HCT116 (cell line): Measurements from ENCODE around the gene CCNYL1. TPM values are rescaled to one million over a fixed set of nuclear protein-coding genes. Genes with fewer than 3 reads are reported as not detected.

Experiments used
- ATAC-seq: fragments of 200-7000 bp; cut with Tn5 transposase; 2 replicates; pipeline ENCODE4 v1.9.1; 2020; ENCODE audit warnings: mild to moderate bottlenecking, moderate library complexity
- BruUV-seq: library from RNA; stranded (reverse); fragments of 400-500 nt; replicated peaks from 2 replicates; lab custom pipeline; 2021; lab: Mats Ljungman, UMichigan
- CTCF ChIA-PET: fragments of 300-600 bp; sonication (Branson Sonifier 250); formaldehyde crosslinking; loops from one replicate; lab custom pipeline; 2021; ENCODE audit warnings: antibody characterized with exemption; lab: Charles Lee
- POLR2A ChIA-PET: fragments of 300-600, 350-600 bp; sonication (Branson Sonifier 250); formaldehyde crosslinking; loops from one replicate; lab custom pipeline; 2021; ENCODE audit warnings: antibody characterized with exemption; lab: Charles Lee
- RAD21 ChIA-PET, 2 experiments: fragments of 300-600 bp; sonication (Branson Sonifier 250); formaldehyde crosslinking; loops; one replicate each; lab custom pipeline; 2023; ENCODE audit warnings: low total read pairs in 2 of 2; ENCODE audit not compliant: uncharacterized antibody in 2 of 2, unreplicated experiment in 2 of 2, low non-redundant PET in 1 of 2; lab: Charles Lee
- DNase-seq: peaks from one replicate; pipeline ENCODE4 v3.0.0-alpha.2; 2010; ENCODE audit warnings: low read depth, low spot score
- H2AFZ ChIP-seq: fragments of 200-600 bp; shearing (Covaris generic), sonication (generic); 2 replicates; pipeline ENCODE4 v1.6.1; 2017; ENCODE audit warnings: low read depth, mixed run types, mixed read lengths, antibody characterized with exemption, low read length; ENCODE audit not compliant: poor library complexity, severe bottlenecking
- H3K27ac ChIP-seq: 2 replicates; pipeline ENCODE4 v1.5.1; 2012; ENCODE audit warnings: low read depth, low read length
- H3K27me3 ChIP-seq: fragments of 200-600 bp; sonication (generic); 2 replicates; pipeline ENCODE4 v1.6.1; 2016; ENCODE audit warnings: mixed run types, low read length, mixed read lengths; ENCODE audit not compliant: insufficient read depth
- H3K36me3 ChIP-seq, 2 experiments: fragments of 200-500 bp in 1 of 2; fragments of 200-600 bp in 1 of 2; sonication (Bioruptor generic) in 1 of 2; sonication (generic) in 1 of 2; 2 replicates each; pipeline versions ENCODE4 v1.5.1 to v1.6.1; 2014 to 2016; ENCODE audit warnings: low read length in 2 of 2, inconsistent platforms in 1 of 2, mixed read lengths in 1 of 2, mixed run types in 1 of 2; ENCODE audit not compliant: insufficient read depth in 2 of 2, control insufficient read depth in 1 of 2
- H3K4me1 ChIP-seq, 2 experiments: fragments of 200-600 bp in 1 of 2; sonication (generic) in 1 of 2; 2 replicates each; pipeline versions ENCODE4 v1.5.1 to v1.6.1; 2012 to 2017; ENCODE audit warnings: low read length in 2 of 2, inconsistent platforms in 1 of 2, mild to moderate bottlenecking in 1 of 2, mixed read lengths in 1 of 2, mixed run types in 1 of 2, moderate library complexity in 1 of 2; ENCODE audit not compliant: insufficient read depth in 2 of 2, control insufficient read depth in 1 of 2
- H3K4me2 ChIP-seq: fragments of 200-600 bp; sonication (generic); 2 replicates; pipeline ENCODE4 v1.6.1; 2017; ENCODE audit warnings: mixed run types, low read length, mixed read lengths
- H3K4me3 ChIP-seq, 2 experiments: fragments of 200-600 bp in 1 of 2; sonication (generic) in 1 of 2; replicated peaks in 1 of 2; 2 replicates each; pipeline ENCODE4 v1.5.1; 2011 to 2016; ENCODE audit warnings: low read length in 2 of 2, control low read depth in 1 of 2, low read depth in 1 of 2, mild to moderate bottlenecking in 1 of 2, mixed read lengths in 1 of 2, mixed run types in 1 of 2
- H3K79me2 ChIP-seq: fragments of 200-600 bp; sonication (generic); 2 replicates; pipeline ENCODE4 v1.6.1; 2017; ENCODE audit warnings: mild to moderate bottlenecking, mixed run types, low read length, moderate library complexity, mixed read lengths; ENCODE audit not compliant: insufficient read depth
- H3K9ac ChIP-seq: fragments of 200-600 bp; sonication (generic); 2 replicates; pipeline ENCODE4 v1.6.1; 2016; ENCODE audit warnings: low read length, mixed read lengths
- H3K9me2 ChIP-seq: fragments of 200-600 bp; sonication (generic), shearing (Covaris generic); 2 replicates; pipeline ENCODE4 v1.6.1; 2017; ENCODE audit warnings: mixed run types, mild to moderate bottlenecking, moderate library complexity; ENCODE audit not compliant: insufficient read depth
- H3K9me3 ChIP-seq, 2 experiments: fragments of 200-500 bp in 1 of 2; fragments of 200-600 bp in 1 of 2; sonication (Bioruptor generic) in 1 of 2; sonication (generic) in 1 of 2; 2 replicates each; pipeline ENCODE4 v1.6.1; 2014 to 2017; ENCODE audit warnings: low read length in 2 of 2, mixed read lengths in 2 of 2, inconsistent platforms in 1 of 2, low read depth in 1 of 2, mild to moderate bottlenecking in 1 of 2, mixed run types in 1 of 2, moderate library complexity in 1 of 2; ENCODE audit not compliant: control insufficient read depth in 1 of 2, insufficient read depth in 1 of 2
- H4K20me1 ChIP-seq: fragments of 200-600 bp; sonication (generic), shearing (Covaris generic); 2 replicates; pipeline ENCODE4 v1.6.1; 2017; ENCODE audit warnings: mixed run types, mild to moderate bottlenecking, moderate library complexity; ENCODE audit not compliant: insufficient read depth
- CBX3 ChIP-seq: IDR thresholded peaks from 2 replicates; pipeline ENCODE4 v1.6.1; 2012; ENCODE audit warnings: low read depth
- CEBPB ChIP-seq: IDR thresholded peaks from 2 replicates; pipeline ENCODE4 v1.6.1; 2012; ENCODE audit warnings: low read depth
- EGR1 ChIP-seq: IDR thresholded peaks from 2 replicates; pipeline ENCODE4 v1.6.1; 2012; ENCODE audit warnings: low read depth
- JUND ChIP-seq: IDR thresholded peaks from 2 replicates; pipeline ENCODE4 v1.6.1; 2012
- POLR2A ChIP-seq: IDR thresholded peaks from 2 replicates; pipeline ENCODE4 v1.7.0; 2011; ENCODE audit warnings: borderline replicate concordance; ENCODE audit not compliant: insufficient read depth, insufficient read length; ENCODE audit errors: extremely low read depth
- POLR2AphosphoS5 ChIP-seq: IDR thresholded peaks from 2 replicates; pipeline ENCODE4 v1.6.1; 2011; ENCODE audit warnings: mild to moderate bottlenecking, low read depth, low read length, moderate library complexity
- RAD21 ChIP-seq: IDR thresholded peaks from 2 replicates; pipeline ENCODE4 v1.6.1; 2012; ENCODE audit warnings: low read depth, mild to moderate bottlenecking
- SIN3A ChIP-seq: IDR thresholded peaks from 2 replicates; pipeline ENCODE4 v1.6.1; 2012; ENCODE audit warnings: low read depth
- SP1 ChIP-seq: IDR thresholded peaks from 2 replicates; pipeline ENCODE4 v1.6.1; 2012; ENCODE audit warnings: low read depth
- SRF ChIP-seq: IDR thresholded peaks from 2 replicates; pipeline ENCODE4 v1.6.1; 2012; ENCODE audit warnings: low read depth
- TCF7L2 ChIP-seq: IDR thresholded peaks from 2 replicates; pipeline ENCODE4 v1.7.0; 2011; ENCODE audit warnings: borderline replicate concordance, inconsistent platforms; ENCODE audit not compliant: insufficient read depth, insufficient read length; ENCODE audit errors: extremely low read depth
- YY1 ChIP-seq: IDR thresholded peaks from 2 replicates; pipeline ENCODE4 v1.6.1; 2011; ENCODE audit warnings: low read length, low read depth, moderate library complexity, mild to moderate bottlenecking; ENCODE audit not compliant: insufficient replicate concordance; ENCODE audit errors: extremely low read depth
- intact Hi-C: fragments of 100-400 bp; cut with micrococcal nuclease; formaldehyde crosslinking; loops from 2 replicates; pipeline ENCODE4 v1.10.0; 2022
- total RNA-seq: library from RNA; stranded (reverse); gene quantifications from one replicate; pipeline ENCODE4 v1.2.1, GENCODE V29; 2021; ENCODE audit not compliant: unreplicated experiment
- TF ChIP-seq, protein P1 (sequence below), 3 experiments: fragments of 200-600 bp in 1 of 3; sonication (generic) in 1 of 3; IDR thresholded peaks in 2 of 3; conservative IDR thresholded peaks in 1 of 3; 2 replicates each; pipeline ENCODE4 v1.5.1; 2012 to 2017; ENCODE audit warnings: low read depth in 2 of 3, low read length in 2 of 3, antibody characterized with exemption in 1 of 3, borderline replicate concordance in 1 of 3, control low read depth in 1 of 3, mild to moderate bottlenecking in 1 of 3, mixed read lengths in 1 of 3, mixed run types in 1 of 3, moderate library complexity in 1 of 3; ENCODE audit not compliant: insufficient read depth in 1 of 3
- TF ChIP-seq, protein P2 (sequence below): IDR thresholded peaks from 2 replicates; pipeline ENCODE4 v1.6.1; 2012
- TF ChIP-seq, protein P3 (sequence below): IDR thresholded peaks from 2 replicates; pipeline ENCODE4 v1.6.1; 2012; ENCODE audit warnings: low read depth

The CCNYL1 gene
- total RNA-seq, 1 experiment from 2014 or later, result 14.9 TPM

GRCh38 chr2:207697411-207697810 is 14.0 kb upstream of the CCNYL1 start:
- no peak for TF ChIP-seq CBX3
- no peak for TF ChIP-seq SRF
- TF ChIP-seq SIN3A, result no peak
- TF ChIP-seq POLR2A, result no peak
- no peak for TF ChIP-seq SP1
- TF ChIP-seq JUND, result no peak
- no peak for TF ChIP-seq TCF7L2
- no peak for TF ChIP-seq POLR2AphosphoS5
- TF ChIP-seq CEBPB, result no peak
- no peak for TF ChIP-seq RAD21
- TF ChIP-seq, protein P1, sequence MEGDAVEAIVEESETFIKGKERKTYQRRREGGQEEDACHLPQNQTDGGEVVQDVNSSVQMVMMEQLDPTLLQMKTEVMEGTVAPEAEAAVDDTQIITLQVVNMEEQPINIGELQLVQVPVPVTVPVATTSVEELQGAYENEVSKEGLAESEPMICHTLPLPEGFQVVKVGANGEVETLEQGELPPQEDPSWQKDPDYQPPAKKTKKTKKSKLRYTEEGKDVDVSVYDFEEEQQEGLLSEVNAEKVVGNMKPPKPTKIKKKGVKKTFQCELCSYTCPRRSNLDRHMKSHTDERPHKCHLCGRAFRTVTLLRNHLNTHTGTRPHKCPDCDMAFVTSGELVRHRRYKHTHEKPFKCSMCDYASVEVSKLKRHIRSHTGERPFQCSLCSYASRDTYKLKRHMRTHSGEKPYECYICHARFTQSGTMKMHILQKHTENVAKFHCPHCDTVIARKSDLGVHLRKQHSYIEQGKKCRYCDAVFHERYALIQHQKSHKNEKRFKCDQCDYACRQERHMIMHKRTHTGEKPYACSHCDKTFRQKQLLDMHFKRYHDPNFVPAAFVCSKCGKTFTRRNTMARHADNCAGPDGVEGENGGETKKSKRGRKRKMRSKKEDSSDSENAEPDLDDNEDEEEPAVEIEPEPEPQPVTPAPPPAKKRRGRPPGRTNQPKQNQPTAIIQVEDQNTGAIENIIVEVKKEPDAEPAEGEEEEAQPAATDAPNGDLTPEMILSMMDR (IDR thresholded peaks at IDR 0.05 in 2 of 3, conservative IDR thresholded peaks at IDR 0.05 in 1 of 3; ENCODE audit: borderline replicate concordance in 1 of 3, insufficient read depth in 1 of 3, low read depth in 2 of 3, low read length in 2 of 3), result no peak
- no peak for TF ChIP-seq EGR1
- TF ChIP-seq, protein P2, sequence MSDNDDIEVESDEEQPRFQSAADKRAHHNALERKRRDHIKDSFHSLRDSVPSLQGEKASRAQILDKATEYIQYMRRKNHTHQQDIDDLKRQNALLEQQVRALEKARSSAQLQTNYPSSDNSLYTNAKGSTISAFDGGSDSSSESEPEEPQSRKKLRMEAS, result no peak
- TF ChIP-seq, protein P3, sequence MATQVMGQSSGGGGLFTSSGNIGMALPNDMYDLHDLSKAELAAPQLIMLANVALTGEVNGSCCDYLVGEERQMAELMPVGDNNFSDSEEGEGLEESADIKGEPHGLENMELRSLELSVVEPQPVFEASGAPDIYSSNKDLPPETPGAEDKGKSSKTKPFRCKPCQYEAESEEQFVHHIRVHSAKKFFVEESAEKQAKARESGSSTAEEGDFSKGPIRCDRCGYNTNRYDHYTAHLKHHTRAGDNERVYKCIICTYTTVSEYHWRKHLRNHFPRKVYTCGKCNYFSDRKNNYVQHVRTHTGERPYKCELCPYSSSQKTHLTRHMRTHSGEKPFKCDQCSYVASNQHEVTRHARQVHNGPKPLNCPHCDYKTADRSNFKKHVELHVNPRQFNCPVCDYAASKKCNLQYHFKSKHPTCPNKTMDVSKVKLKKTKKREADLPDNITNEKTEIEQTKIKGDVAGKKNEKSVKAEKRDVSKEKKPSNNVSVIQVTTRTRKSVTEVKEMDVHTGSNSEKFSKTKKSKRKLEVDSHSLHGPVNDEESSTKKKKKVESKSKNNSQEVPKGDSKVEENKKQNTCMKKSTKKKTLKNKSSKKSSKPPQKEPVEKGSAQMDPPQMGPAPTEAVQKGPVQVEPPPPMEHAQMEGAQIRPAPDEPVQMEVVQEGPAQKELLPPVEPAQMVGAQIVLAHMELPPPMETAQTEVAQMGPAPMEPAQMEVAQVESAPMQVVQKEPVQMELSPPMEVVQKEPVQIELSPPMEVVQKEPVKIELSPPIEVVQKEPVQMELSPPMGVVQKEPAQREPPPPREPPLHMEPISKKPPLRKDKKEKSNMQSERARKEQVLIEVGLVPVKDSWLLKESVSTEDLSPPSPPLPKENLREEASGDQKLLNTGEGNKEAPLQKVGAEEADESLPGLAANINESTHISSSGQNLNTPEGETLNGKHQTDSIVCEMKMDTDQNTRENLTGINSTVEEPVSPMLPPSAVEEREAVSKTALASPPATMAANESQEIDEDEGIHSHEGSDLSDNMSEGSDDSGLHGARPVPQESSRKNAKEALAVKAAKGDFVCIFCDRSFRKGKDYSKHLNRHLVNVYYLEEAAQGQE, result no peak
- TF ChIP-seq YY1, result no peak
- no peak for ATAC-seq

More at GRCh38 chr2:207697411-207697810, 14.0 kb upstream of the CCNYL1 start:
- Histone ChIP-seq H3K4me3 (no peak overlapping the region), H3K36me3 (no peaks in the 10 kb centered on the region), H3K27ac (no peak overlapping the region), H3K9me2 (no peaks in the 10 kb centered on the region), H3K27me3 (no peaks in the 10 kb centered on the region), H3K79me2 (no peaks in the 10 kb centered on the region), H3K9ac (no peak overlapping the region), H4K20me1 (no peaks in the 10 kb centered on the region), H3K4me2 (no peak overlapping the region), H3K4me1 (no peaks in the 10 kb centered on the region), H2AFZ (no peak overlapping the region), H3K9me3 (no peaks in the 10 kb centered on the region)
- no peak for DNase-seq
- POLR2A ChIA-PET, result no interaction called here
- RAD21 ChIA-PET, result no interaction called here
- intact Hi-C loops, result no loop called here
- no TSS peak for BruUV-seq
- CTCF ChIA-PET, result no interaction called here
